ENCODE data around the gene LAMA1.

- no peak for TF ChIP-seq CTCF (IDR thresholded peaks at IDR 0.05; ENCODE audit: low read depth, low read length, poor library complexity, severe bottlenecking)
- TF ChIP-seq EZH2phosphoT487 (IDR thresholded peaks at IDR 0.05; ENCODE audit: borderline replicate concordance, low read length): no peak
Observed at GRCh38 chr18:7102131-7102530, 15.5 kb downstream of the LAMA1 start.
